SK-N-MC (cell line): Measurements from ENCODE around the gene SDCBP2.

Source experiments
- DNase-seq: peaks from one replicate; pipeline ENCODE4 v3.0.0-alpha.2; 2011; ENCODE audit warnings: low read depth, low spot score
- H3K27ac ChIP-seq: fragments of 200-600 bp; sonication (generic); 2 replicates; pipeline ENCODE4 v1.5.1; 2016; ENCODE audit warnings: mixed run types
- H3K36me3 ChIP-seq: fragments of 200-600 bp; sonication (generic); 2 replicates; pipeline ENCODE4 v1.6.1; 2017; ENCODE audit warnings: antibody characterized with exemption, low read length, mixed read lengths; ENCODE audit not compliant: insufficient read depth
- H3K4me3 ChIP-seq: fragments of 200-600 bp; sonication (generic); 2 replicates; pipeline ENCODE4 v1.5.1; 2016
- H3K9ac ChIP-seq: fragments of 200-600 bp; sonication (generic); 2 replicates; pipeline ENCODE4 v1.8.0; 2017; ENCODE audit warnings: mixed run types, mixed read lengths; ENCODE audit not compliant: insufficient read length
- H3K9me3 ChIP-seq: fragments of 200-600 bp; sonication (generic); 2 replicates; pipeline ENCODE4 v1.6.1; 2017; ENCODE audit warnings: low read depth, mild to moderate bottlenecking, antibody characterized with exemption, low read length, moderate library complexity, mixed read lengths
- EZH2 ChIP-seq: fragments of 200-600 bp; sonication (generic); IDR thresholded peaks from one replicate; pipeline ENCODE4 v1.6.1; 2017; ENCODE audit warnings: antibody characterized with exemption
- FOXP2 ChIP-seq: optimal IDR thresholded peaks from 2 replicates; pipeline ENCODE3; 2011; ENCODE audit warnings: mild to moderate bottlenecking, moderate library complexity; ENCODE audit not compliant: insufficient read depth; ENCODE audit errors: extremely low read length, control extremely low read depth
- POLR2AphosphoS5 ChIP-seq: IDR thresholded peaks from 2 replicates; pipeline ENCODE4 v1.6.1; 2012; ENCODE audit warnings: mild to moderate bottlenecking, low read depth, low read length, borderline replicate concordance

SDCBP2 gene

GRCh38 chr20:1265226-1265915 is 63.6 kb downstream of the SDCBP2 start:
- H3K36me3 ChIP-seq, result no peaks in the 10 kb centered on the region
- no peak overlapping the region for H3K9ac ChIP-seq
- no peaks in the 10 kb centered on the region for H3K9me3 ChIP-seq
- H3K4me3 ChIP-seq, result no peak overlapping the region
- no peak overlapping the region for H3K27ac ChIP-seq
- TF ChIP-seq FOXP2 (no peak), POLR2AphosphoS5 (no peak), EZH2 (no peak)
- no peak for DNase-seq

GRCh38 chr20:1264727-1265126 is 64.2 kb downstream of the SDCBP2 start:
- TF ChIP-seq FOXP2 (no peak), POLR2AphosphoS5 (no peak), EZH2 (no peak)
- Histone ChIP-seq H3K4me3 (no peak overlapping the region), H3K9me3 (no peaks in the 10 kb centered on the region), H3K9ac (no peak overlapping the region), H3K36me3 (no peaks in the 10 kb centered on the region), H3K27ac (no peak overlapping the region)
- DNase-seq, result no peak

GRCh38 chr20:1263853-1264252 is 65.1 kb downstream of the SDCBP2 start:
- DNase-seq, result no peak
- TF ChIP-seq POLR2AphosphoS5 (no peak), EZH2 (no peak), FOXP2 (no peak)
- no peak overlapping the region for H3K9ac ChIP-seq
- H3K27ac ChIP-seq, result no peak overlapping the region
- H3K9me3 ChIP-seq, result no peaks in the 10 kb centered on the region
- no peaks in the 10 kb centered on the region for H3K36me3 ChIP-seq
- no peak overlapping the region for H3K4me3 ChIP-seq
